Small intestine (tissue), 4 donors: ENCODE data around the gene DHX9. TPM values are rescaled to one million over a fixed set of nuclear protein-coding genes. Genes with fewer than 3 reads are reported as not detected.

Experiments used
- polyA plus RNA-seq, 4 donors: library from polyadenylated mRNA; stranded (reverse) in 3 of 4; unstranded in 1 of 4; fragments of 200-250 nt in 3 of 4; fragments of 120-200 nt in 1 of 4; gene quantifications; one replicate each; pipeline versions ENCODE4 v1.2.1 to v1.2.3, GENCODE V29; 2013
- donor health status: healthy with polysubstance abuse.
- donor health status: Bipolar disorder and iron deficiency.
- donor health status: healthy.

DHX9 gene
- polyA plus RNA-seq, 4 donors = 63.3 to 144 (median 84.6) TPM

Other genes starting within 250 kb of the DHX9 start
- 1 to 10 TPM in 2 of 4 donors, under 1 TPM in 2; 0.27 to 2.8 (median 0.88) TPM for gene RGS16, start 235.0 kb upstream of the DHX9 start, polyA plus RNA-seq
- under 1 TPM in 2 of 4 donors, not detected in 2; 0.01 TPM for gene RGS8, start 154.8 kb upstream of the DHX9 start, polyA plus RNA-seq
- gene NPL, start 49.6 kb upstream of the DHX9 start, polyA plus RNA-seq = 10 to 100 TPM in 1 of 4 donors, 1 to 10 TPM in 3; 3.8 to 45.4 (median 4.9) TPM
- gene SHCBP1L, start 113.8 kb downstream of the DHX9 start, polyA plus RNA-seq = not detected
- 10 to 100 TPM in 2 of 4 donors, 1 to 10 TPM in 2; 2.5 to 84.5 (median 22.2) TPM for gene LAMC1, start 184.1 kb downstream of the DHX9 start, polyA plus RNA-seq